T-helper 2 cell treated with Interferon-gamma antibody and Interleukin-4, amounts not matched to agents 100 ng/mL and 5 ng/mL, for 36 hours (primary cell): ENCODE measurements around the gene NOC4L. TPM values are rescaled to one million over a fixed set of nuclear protein-coding genes. Genes with fewer than 3 reads are reported as not detected.

Experiments used
- intact Hi-C: fragments of 100-400 bp; cut with micrococcal nuclease; formaldehyde crosslinking; loops from one replicate; pipeline ENCODE4 v1.15.1; 2023
- total RNA-seq: library from RNA; stranded (reverse); gene quantifications from 2 replicates; pipeline ENCODE4 v1.2.3, GENCODE V29; 2022

The NOC4L gene
- total RNA-seq, 1 donor from 2014 or later: 33.5 TPM

- intact Hi-C loops: loop anchor here (5.0 to 10.0 kb wide), 2 partner anchors 248 to 544 kb away; partner anchors contain the start of genes POLE, PXMP2 and ULK1
These were observed 1.4 kb upstream of the NOC4L start for GRCh38 chr12:132142679-132143335.

DNA sequence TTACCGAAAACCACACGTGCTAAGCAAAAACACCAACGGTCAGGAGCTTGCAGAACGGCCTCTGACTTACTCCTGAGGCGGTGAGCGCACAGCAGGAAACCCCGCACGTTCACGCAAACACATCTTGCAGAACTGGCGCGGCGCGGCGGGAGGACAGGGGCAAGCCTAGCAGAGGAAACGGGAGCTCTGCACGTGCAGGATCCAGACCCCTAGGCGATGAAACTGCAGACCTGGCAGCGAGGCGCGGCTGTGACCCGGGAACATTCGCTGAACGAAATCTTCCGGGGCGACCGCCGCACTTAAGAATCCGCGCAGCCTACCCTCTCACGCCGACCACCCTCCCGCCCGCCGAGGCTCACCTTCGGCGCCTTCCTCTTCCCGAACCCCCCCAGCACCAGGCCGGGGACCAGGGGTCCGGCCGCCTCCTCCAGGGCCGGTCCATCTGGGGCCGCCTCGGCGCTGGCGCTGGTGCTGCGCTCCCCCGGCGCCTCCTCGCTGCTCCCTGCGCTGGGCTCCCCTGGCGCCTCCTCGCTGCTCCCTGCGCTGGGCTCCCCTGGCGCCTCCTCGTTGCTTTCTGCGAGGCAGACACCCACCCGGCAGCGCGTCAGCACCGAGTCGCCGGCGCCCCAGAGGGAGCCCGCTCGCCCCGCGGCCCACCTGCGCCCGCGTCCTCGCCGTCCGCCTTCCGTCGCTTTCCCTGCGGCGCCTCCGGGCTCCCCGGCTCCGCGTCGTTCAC is 753 bp upstream of the NOC4L start:
- intact Hi-C loops: loop anchor here (1.0 to 10.0 kb wide), 5 partner anchors 46 to 544 kb away; partner anchors contain the start of genes POLE, PUS1, PXMP2 and ULK1

DNA sequence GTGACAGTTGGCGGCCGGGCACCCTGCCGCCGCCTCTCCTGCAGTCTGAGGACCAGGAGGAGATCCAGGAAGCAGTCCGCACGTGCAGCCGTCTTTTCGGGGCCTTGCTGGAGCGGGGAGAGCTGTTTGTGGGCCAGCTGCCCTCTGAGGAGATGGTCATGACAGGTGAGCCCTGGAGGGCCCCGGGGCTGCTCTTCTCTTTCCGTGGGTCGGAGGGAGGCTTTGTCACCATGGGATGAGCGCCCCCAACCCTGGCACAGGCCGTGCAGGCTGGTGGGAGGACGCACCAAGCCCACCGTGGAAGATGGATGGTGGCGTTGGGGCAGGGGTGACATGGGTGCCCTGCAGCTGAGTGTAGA is 532 bp downstream of the NOC4L start:
- intact Hi-C loops: loop anchor here (1.0 to 10.0 kb wide), 5 partner anchors 45 to 543 kb away; partner anchors contain the start of genes POLE, PUS1, PXMP2 and ULK1

DNA sequence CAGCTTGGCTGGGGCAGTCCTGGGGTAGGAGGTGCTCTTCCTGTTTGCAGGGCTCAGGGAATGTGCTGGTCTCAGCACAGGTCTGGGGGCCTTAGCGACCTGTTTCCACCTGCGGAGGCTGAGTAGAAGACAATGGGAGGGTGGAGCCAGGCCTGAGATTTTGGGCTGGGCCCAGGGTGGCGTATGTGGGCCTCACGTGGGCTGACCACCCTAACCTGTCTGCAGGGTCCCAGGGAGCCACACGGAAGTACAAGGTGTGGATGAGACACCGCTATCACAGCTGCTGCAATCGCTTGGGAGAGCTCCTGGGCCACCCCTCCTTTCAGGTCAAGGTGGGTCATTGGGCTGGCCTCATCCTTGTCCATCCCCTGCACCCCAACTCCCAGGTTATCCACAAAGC is 1.1 kb downstream of the NOC4L start:
- intact Hi-C loops: loop anchor here (10.0 kb wide), 1 partner anchor 251 kb away; the partner anchor contains the start of gene ULK1

DNA sequence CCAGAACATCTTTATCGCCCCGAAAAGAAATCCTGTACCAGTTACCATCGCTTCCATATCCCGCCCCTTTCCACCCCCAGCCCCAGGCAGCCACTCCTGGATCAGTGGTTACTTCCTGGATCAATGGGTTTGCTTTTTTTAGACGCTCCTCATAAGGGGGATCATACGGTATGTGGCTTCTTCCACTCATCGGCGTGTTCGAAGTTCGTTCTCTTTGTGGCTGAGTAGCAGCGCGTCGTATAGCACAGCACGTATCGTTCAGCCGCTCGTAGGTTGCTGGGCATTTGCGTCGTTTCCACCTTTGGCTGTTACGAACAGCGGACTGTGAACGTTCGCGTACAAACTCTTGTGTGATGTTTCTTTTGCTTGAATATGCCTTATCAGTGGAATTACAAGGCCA is 1.8 kb downstream of the NOC4L start:
- intact Hi-C loops: loop anchor here (10.0 kb wide), 1 partner anchor 251 kb away; the partner anchor contains the start of gene ULK1

DNA sequence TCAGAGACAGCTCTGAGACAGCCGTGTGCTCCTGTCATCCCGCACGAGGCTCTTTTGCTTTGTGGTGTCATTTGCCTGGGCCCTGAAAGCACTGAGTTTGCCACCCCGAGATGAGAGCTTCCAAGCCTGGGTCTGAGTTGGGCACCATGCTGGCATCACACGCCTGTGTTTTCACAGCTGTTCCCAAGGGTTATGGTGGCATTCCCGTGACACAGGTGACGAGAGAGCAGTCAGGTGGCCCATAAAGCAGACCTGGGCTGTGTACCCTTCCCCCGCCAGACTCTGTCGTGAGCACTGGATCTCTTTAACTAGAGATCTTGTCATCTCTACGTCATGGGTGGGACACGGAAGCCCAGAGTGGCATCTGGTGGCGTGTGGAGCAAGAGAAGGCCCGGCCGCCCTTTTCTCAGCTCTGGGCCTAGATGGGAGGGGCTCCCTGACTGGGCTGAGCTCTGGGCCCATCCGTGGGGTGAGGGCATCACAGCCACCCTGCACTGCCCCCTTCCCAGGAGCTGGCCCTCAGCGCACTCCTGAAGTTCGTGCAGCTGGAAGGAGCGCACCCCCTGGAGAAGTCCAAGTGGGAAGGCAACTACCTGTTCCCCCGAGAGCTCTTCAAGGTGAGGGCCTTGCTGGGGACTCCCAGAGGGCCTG is 2.6 kb downstream of the NOC4L start:
- intact Hi-C loops: loop anchor here (10.0 kb wide), 1 partner anchor 252 kb away; the partner anchor contains the start of gene ULK1

DNA sequence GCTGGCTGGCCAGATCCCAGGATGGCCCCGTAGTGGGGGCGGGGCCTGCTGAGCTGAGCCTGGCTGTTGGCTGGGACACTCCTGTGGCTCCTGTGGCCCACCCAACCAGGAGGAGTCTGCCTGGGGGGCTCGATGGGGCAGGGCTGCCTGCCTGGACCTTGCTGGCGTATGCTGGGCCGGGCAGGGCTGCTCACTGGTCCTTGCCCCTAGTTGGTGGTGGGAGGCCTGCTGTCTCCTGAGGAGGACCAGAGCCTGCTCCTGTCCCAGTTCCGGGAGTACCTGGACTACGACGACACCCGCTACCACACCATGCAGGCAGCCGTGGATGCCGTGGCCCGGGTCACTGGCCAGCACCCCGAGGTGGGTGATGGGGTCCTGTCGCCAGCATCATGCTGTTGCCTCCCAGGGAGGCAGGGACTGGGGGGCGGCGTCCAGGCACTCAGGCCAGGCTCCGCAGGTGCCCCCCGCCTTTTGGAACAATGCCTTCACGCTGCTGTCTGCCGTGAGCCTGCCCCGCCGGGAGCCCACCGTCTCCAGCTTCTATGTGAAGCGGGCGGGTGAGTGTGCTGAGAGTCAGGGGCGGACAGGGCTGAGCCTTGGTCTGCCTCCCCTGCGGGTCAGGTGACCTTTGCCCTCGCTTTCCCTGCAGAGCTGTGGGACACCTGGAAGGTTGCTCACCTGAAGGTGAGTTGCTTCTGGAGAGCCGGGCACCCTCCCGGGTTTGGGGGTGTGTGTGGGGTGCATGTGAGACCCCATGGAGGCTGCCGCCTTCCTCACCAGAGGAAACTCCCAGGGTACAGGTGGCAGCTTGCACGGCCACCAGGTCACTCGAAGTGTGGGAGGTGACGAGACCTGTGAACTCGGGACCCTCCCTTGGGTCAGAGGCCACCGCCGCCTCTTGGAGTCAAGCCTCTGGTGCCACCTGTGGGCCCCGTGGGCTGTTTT is 3.4 kb downstream of the NOC4L start:
- intact Hi-C loops: loop anchor here (10.0 kb wide), 1 partner anchor 253 kb away; the partner anchor contains the start of gene ULK1

DNA sequence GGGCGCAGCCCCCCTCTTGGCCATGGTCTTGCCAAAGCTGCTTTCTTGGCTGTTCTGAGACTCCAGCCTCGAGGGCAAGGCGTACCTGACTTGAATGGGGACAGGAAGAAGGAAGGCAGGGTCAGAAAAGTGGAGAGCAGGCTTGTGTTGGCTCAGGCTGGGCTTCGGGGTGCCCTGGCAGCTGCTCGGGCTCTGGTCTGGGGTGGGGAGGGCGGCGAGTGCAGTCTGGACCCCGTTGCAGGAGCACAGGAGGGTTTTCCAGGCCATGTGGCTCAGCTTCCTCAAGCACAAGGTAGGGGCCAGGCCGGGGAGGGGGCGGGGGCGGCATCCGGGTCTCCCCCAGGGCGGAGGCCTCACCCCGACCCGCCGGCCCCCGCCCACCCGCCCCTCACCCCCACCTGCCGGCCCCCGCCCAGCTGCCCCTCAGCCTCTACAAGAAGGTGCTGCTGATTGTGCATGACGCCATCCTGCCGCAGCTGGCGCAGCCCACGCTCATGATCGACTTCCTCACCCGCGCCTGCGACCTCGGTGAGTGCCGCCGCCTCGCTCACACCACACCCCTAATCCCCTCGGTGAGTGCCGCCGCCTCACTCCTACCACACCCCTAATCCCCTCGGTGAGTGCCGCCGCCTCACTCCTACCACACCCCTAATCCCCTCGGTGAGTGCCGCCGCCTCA is 4.2 kb downstream of the NOC4L start:
- intact Hi-C loops: loop anchor here (10.0 kb wide), 1 partner anchor 254 kb away; the partner anchor contains the start of gene ULK1

GRCh38 chr12:132149526-132149925 is 5.3 kb downstream of the NOC4L start:
- intact Hi-C loops: loop anchor here (10.0 kb wide), 1 partner anchor 255 kb away; the partner anchor contains the start of gene ULK1

DNA sequence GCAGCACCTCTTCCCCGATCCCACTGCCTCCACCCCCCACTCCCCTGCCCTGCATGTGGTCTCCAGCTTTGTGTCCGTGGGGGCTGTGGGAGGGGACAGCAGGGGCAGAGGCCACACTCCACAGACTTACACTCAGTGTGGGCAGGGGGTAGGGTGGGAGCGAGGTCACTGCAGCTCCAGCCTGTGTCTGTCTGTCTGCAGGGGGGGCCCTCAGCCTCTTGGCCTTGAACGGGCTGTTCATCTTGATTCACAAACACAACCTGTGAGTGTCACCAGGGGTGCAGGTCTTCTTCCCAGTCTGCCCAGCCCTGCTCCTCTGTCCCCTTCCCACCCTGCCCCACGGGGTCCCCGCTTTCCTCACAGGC is 6.5 kb downstream of the NOC4L start:
- intact Hi-C loops: loop anchor here (5.0 kb wide), 1 partner anchor 262 kb away; no protein-coding TSS in a partner anchor

DNA sequence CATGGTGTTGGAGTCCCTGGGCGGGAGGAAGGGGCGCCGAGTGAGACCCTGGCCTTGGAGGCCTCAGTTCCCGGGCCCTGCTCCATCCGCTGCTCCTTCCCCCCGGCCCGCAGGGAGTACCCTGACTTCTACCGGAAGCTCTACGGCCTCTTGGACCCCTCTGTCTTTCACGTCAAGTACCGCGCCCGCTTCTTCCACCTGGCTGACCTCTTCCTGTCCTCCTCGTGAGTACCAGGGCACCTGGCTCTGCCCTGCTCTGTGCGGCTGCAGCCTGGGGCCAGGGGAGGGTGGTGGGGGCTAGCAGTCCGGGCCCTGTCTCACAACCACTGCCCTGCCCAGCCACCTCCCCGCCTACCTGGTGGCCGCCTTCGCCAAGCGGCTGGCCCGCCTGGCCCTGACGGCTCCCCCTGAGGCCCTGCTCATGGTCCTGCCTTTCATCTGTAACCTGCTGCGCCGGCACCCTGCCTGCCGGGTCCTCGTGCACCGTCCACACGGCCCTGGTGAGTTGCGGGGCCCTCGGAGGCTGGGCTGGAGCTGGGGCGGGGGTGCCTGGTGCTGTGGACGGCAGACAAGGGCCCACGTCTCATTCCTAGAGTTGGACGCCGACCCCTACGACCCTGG is 7.0 kb downstream of the NOC4L start:
- intact Hi-C loops: loop anchor here (5.0 kb wide), 1 partner anchor 261 kb away; no protein-coding TSS in a partner anchor

GRCh38 chr12:132151766-132152410 is 7.6 kb downstream of the NOC4L start:
- intact Hi-C loops: loop anchor here (5.0 kb wide), 1 partner anchor 260 kb away; no protein-coding TSS in a partner anchor

GRCh38 chr12:132152411-132152821 is 8.2 kb downstream of the NOC4L start:
- intact Hi-C loops: loop anchor here (5.0 kb wide), 1 partner anchor 260 kb away; no protein-coding TSS in a partner anchor

DNA sequence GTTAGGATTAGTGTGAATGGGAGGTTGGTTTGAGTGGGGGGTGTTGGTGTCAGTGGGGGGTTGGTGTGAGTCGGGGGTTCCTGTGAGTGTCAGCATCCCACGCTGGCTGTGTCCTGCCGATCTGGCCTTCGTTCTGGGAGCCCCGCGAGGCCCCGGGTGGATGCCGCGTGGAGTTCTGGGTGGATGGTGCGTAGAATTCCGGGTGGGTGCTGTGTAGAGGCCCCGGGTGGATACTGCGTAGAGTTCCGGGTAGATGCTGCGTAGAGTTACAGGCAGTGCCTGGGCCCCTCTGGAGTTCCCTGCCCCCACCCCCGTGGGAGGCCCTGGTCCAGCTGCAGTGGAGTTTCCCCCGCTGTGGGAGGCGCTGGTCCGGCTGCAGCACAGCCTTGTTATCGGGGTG is 8.7 kb downstream of the NOC4L start:
- intact Hi-C loops: loop anchor here (5.0 kb wide), 1 partner anchor 259 kb away; no protein-coding TSS in a partner anchor

- intact Hi-C loops: loop anchor here (1.0 to 5.0 kb wide), 4 partner anchors 66 to 461 kb away; no protein-coding TSS in a partner anchor
These were observed 9.5 kb downstream of the NOC4L start for GRCh38 chr12:132153501-132154340.

DNA sequence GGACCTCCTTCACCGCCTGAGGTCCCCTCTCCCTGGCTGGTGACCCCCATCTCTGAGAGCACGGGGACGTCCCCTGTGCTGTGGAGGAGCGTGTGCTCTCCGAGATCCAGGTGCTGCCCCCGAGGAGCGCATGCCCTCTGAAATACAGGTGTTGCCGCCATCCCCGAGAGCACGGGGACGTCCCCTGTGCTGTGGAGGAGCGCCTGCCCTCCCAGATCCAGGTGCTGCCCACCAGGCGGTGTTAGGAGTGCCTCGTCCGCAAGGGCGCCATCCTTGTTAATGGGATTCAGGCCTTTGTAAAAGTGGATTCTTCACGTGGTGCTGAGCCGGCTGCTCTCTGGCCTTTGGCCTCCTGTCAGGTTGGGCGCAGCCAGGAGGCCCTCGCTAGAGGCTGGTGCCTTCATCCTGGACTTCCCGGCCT is 10.1 kb downstream of the NOC4L start:
- intact Hi-C loops: loop anchor here (1.0 to 5.0 kb wide), 4 partner anchors 65 to 460 kb away; no protein-coding TSS in a partner anchor
